HepG2 (cell line): Measurements from ENCODE around the gene POLN.

Experiments used
- CTCF ChIP-seq: sonication (generic); formaldehyde crosslinking; IDR thresholded peaks from 2 replicates; pipeline ENCODE4 v1.5.0; 2020; ENCODE audit warnings: mild to moderate bottlenecking, missing genetic modification reagents, moderate library complexity
- FOXJ3 ChIP-seq: sonication (generic); formaldehyde crosslinking; IDR thresholded peaks from 2 replicates; pipeline ENCODE4 v1.4.0; 2020; ENCODE audit warnings: missing genetic modification reagents, mild to moderate bottlenecking, borderline replicate concordance
- IKZF1 ChIP-seq: fragments of 450-650 bp; IDR thresholded peaks from 2 replicates; pipeline ENCODE4 v1.7.1; 2016
- ISL2 ChIP-seq: sonication (generic); formaldehyde crosslinking; IDR thresholded peaks from 2 replicates; pipeline ENCODE4 v1.5.0; 2020; ENCODE audit warnings: missing genetic modification reagents
- JUND ChIP-seq: sonication (generic); formaldehyde crosslinking; IDR thresholded peaks from 2 replicates; pipeline ENCODE4 v1.8.0; 2022; ENCODE audit warnings: mild to moderate bottlenecking, missing genetic modification reagents
- ZFX ChIP-seq: sonication (generic); formaldehyde crosslinking; IDR thresholded peaks from 2 replicates; pipeline ENCODE4 v1.4.0; 2020; ENCODE audit warnings: mild to moderate bottlenecking, low read depth, missing genetic modification reagents, moderate library complexity
- ZNF138 ChIP-seq: sonication (generic); formaldehyde crosslinking; IDR thresholded peaks from 2 replicates; pipeline ENCODE4 v1.5.0; 2020; ENCODE audit warnings: mild to moderate bottlenecking, low read depth, missing genetic modification reagents
- ZNF382 ChIP-seq: sonication (generic); formaldehyde crosslinking; IDR thresholded peaks from 2 replicates; pipeline ENCODE4 v1.5.0; 2020; ENCODE audit warnings: missing genetic modification reagents, mild to moderate bottlenecking, borderline replicate concordance
- ZNF614 ChIP-seq: IDR thresholded peaks from 2 replicates; pipeline ENCODE4 v1.6.1; 2018; ENCODE audit warnings: missing biosample characterization, missing genetic modification reagents, inconsistent platforms, borderline replicate concordance
- TF ChIP-seq, protein P1 (sequence below), 2 experiments: fragments of 450-650 bp in 1 of 2; sonication (generic) in 1 of 2; formaldehyde crosslinking in 1 of 2; IDR thresholded peaks; 2 replicates each; pipeline versions ENCODE4 v1.6.1 to v1.8.0; 2016 to 2022; ENCODE audit warnings: antibody characterized with exemption in 1 of 2, mild to moderate bottlenecking in 1 of 2, missing genetic modification reagents in 1 of 2

DNA sequence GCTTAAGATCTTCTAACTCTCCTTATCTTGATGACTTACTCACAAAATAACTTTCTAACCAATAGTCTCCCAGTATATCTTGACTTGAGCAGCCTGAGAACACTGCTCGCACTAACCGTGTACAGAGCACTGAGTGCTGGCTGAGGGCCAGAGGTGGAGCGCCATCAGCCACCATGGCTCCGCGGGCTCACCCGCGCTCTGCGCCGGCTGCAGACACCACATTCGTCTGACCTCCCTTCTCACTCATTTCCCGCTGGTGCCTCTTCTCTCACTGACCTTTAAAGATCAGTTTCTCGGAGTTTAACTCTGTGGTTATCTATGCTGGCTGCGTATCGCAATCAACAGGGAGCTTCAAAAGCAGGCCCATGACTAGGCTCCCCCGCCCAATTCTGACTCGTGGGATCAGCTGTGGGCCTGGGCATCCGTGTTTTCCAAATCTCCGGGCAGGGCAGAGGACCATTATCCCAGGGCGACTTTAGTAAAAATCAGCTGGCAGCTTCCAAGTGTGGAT lies 78.6 kb downstream of the POLN start:
- TF ChIP-seq FOXJ3 (no peak), IKZF1 (no peak), ZFX (CRISPR knock-in tag) (no peak), CTCF (CRISPR knock-in tag) (no peak), ISL2 (CRISPR knock-in tag) (no peak), ZNF138 (no peak), ZNF614 (CRISPR knock-in tag) (no peak), ZNF382 (CRISPR knock-in tag) (no peak), JUND (CRISPR knock-in tag) (no peak)
- TF ChIP-seq, protein P1, sequence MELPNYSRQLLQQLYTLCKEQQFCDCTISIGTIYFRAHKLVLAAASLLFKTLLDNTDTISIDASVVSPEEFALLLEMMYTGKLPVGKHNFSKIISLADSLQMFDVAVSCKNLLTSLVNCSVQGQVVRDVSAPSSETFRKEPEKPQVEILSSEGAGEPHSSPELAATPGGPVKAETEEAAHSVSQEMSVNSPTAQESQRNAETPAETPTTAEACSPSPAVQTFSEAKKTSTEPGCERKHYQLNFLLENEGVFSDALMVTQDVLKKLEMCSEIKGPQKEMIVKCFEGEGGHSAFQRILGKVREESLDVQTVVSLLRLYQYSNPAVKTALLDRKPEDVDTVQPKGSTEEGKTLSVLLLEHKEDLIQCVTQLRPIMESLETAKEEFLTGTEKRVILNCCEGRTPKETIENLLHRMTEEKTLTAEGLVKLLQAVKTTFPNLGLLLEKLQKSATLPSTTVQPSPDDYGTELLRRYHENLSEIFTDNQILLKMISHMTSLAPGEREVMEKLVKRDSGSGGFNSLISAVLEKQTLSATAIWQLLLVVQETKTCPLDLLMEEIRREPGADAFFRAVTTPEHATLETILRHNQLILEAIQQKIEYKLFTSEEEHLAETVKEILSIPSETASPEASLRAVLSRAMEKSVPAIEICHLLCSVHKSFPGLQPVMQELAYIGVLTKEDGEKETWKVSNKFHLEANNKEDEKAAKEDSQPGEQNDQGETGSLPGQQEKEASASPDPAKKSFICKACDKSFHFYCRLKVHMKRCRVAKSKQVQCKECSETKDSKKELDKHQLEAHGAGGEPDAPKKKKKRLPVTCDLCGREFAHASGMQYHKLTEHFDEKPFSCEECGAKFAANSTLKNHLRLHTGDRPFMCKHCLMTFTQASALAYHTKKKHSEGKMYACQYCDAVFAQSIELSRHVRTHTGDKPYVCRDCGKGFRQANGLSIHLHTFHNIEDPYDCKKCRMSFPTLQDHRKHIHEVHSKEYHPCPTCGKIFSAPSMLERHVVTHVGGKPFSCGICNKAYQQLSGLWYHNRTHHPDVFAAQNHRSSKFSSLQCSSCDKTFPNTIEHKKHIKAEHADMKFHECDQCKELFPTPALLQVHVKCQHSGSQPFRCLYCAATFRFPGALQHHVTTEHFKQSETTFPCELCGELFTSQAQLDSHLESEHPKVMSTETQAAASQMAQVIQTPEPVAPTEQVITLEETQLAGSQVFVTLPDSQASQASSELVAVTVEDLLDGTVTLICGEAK (IDR thresholded peaks at IDR 0.05), result no peak
- TF ChIP-seq, protein P1 (CRISPR knock-in tag; IDR thresholded peaks at IDR 0.05), result no peak
